Measurements from ENCODE around the gene SKP1.

GRCh38 chr5:134135091-134135655, 41.6 kb downstream of the SKP1 start:
- TF ChIP-seq CTCF (IDR thresholded peaks at IDR 0.05; ENCODE audit: borderline replicate concordance, extremely low read depth, low read length, poor library complexity, severe bottlenecking) (no peak), EZH2 (IDR thresholded peaks at IDR 0.05; ENCODE audit: borderline replicate concordance, low read depth, low read length, severe bottlenecking) (no peak)
